Testis (tissue), 3 donors: ENCODE measurements around the gene TMEM233. TPM values are rescaled to one million over a fixed set of nuclear protein-coding genes. Genes with fewer than 3 reads are reported as not detected.

ENCODE experiments used
- DNase-seq: peaks from one replicate; pipeline ENCODE4 v3.0.0-alpha.2; 2019
- H3K27ac ChIP-seq, 2 donors: fragments of 200-600 bp; sonication (generic); one replicate each; pipeline ENCODE4 v1.5.1; 2019
- H3K27me3 ChIP-seq: fragments of 200-600 bp; sonication (generic); one replicate; pipeline ENCODE4 v1.5.1; 2019
- H3K36me3 ChIP-seq: fragments of 200-600 bp; sonication (generic); one replicate; pipeline ENCODE4 v1.5.1; 2017; ENCODE audit warnings: low read depth; ENCODE audit errors: missing control alignments
- H3K4me1 ChIP-seq: fragments of 200-600 bp; sonication (generic); one replicate; pipeline ENCODE4 v1.5.1; 2019
- H3K4me3 ChIP-seq, 2 donors: fragments of 200-600 bp; sonication (generic); one replicate each; pipeline ENCODE4 v1.5.1; 2017 to 2019
- H3K9me3 ChIP-seq: fragments of 200-600 bp; sonication (generic); one replicate; pipeline ENCODE4 v1.5.1; 2017
- POLR2A ChIP-seq: fragments of 450-650 bp; IDR thresholded peaks from one replicate; pipeline ENCODE4 v1.6.1; 2017; ENCODE audit warnings: antibody characterized with exemption, mild to moderate bottlenecking, moderate library complexity
- WGBS, 2 donors: methylation state at CpG; one replicate each; pipeline ENCODE4 v1.1.5; 2018; 5-methylcytosine and 5-hydroxymethylcytosine counted together
- intact Hi-C: fragments of 100-400 bp; cut with DNase I; formaldehyde crosslinking; loops from one replicate; pipeline ENCODE4 v1.15.1; 2023; ENCODE audit warnings: low total_unique reads
- polyA plus RNA-seq: library from polyadenylated mRNA; stranded (reverse); fragments of 350-450 nt; fragmentation: Illumina TruSeq; extraction: RNeasy Lipid Tissue Mini Kit (QIAGEN cat#74804); gene quantifications from one replicate; pipeline ENCODE4 v1.2.3, GENCODE V29; 2014; ENCODE audit warnings: low read depth, low replicate concordance; ENCODE audit not compliant: insufficient read depth
- total RNA-seq, 2 donors: library from RNA; depleted of rRNA; stranded (reverse); fragments of >200 nt; gene quantifications; one replicate each; pipeline ENCODE4 v1.2.3, GENCODE V29; 2016
- TF ChIP-seq, protein P1 (sequence below), 3 experiments: fragments of 450-650 bp in 2 of 3; fragments of 200-600 bp in 1 of 3; sonication (generic) in 1 of 3; IDR thresholded peaks; one replicate each; pipeline ENCODE4 v1.5.1; 2016 to 2019; ENCODE audit warnings: antibody characterized with exemption in 3 of 3, mild to moderate bottlenecking in 2 of 3, moderate library complexity in 1 of 3

The TMEM233 gene
- total and polyA plus RNA-seq, 3 donors from 2014 or later = 0.31 to 0.47 TPM; not detected in 1

DNA sequence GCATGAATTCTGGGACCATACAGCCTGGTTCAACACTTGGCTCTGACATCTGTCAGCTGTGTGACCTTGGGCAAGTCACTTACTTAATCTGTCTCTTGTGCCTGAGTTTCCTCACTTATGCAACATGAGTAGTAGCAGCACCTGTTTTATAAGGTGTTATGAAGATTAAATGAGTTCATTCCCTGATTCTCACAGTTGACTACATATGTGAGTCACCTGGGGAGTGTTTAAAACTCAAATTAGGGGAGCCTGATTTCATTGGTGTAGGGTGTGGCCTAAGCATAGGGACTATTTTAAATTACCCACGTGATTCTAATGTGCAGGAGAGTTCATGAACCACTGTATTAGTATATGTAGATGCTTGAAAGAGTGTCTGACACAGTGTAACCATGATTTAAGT lies 36.7 kb upstream of the TMEM233 start:
- intact Hi-C loops = no loop called here
- no peak for DNase-seq
- no peak overlapping the region for H3K27ac ChIP-seq
- no peak overlapping the region for H3K4me3 ChIP-seq
- H3K9me3 ChIP-seq = no peaks in the 10 kb centered on the region
- no peaks in the 10 kb centered on the region for H3K27me3 ChIP-seq
- H3K4me1 ChIP-seq = peaks cover 6% of the 10 kb centered on the region
- no peaks in the 10 kb centered on the region for H3K36me3 ChIP-seq
- no peak for TF ChIP-seq POLR2A
- TF ChIP-seq, protein P1, sequence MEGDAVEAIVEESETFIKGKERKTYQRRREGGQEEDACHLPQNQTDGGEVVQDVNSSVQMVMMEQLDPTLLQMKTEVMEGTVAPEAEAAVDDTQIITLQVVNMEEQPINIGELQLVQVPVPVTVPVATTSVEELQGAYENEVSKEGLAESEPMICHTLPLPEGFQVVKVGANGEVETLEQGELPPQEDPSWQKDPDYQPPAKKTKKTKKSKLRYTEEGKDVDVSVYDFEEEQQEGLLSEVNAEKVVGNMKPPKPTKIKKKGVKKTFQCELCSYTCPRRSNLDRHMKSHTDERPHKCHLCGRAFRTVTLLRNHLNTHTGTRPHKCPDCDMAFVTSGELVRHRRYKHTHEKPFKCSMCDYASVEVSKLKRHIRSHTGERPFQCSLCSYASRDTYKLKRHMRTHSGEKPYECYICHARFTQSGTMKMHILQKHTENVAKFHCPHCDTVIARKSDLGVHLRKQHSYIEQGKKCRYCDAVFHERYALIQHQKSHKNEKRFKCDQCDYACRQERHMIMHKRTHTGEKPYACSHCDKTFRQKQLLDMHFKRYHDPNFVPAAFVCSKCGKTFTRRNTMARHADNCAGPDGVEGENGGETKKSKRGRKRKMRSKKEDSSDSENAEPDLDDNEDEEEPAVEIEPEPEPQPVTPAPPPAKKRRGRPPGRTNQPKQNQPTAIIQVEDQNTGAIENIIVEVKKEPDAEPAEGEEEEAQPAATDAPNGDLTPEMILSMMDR (IDR thresholded peaks at IDR 0.05) = no peak
- WGBS, 2 donors = 50 to 57% methylated on average over 1 of the region's 1 CpG

DNA sequence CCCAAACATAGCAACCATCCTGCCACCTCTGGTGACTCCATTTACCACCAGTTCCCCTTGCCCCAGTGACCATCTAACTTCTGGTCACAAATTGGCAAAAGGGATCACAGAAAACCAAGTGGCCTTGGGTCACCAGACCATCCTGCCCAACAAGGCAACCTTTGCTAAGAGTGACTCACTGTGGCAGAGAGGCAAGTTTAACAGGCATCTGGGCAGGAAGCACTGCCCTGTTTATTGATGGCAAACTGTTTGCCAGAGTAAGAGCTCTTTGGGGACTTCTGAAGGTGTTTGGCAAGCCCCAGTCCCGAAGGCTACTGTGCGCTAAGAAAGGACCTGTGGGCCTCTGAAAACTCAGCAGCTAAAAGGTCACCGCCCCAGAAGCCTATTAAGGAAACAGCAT lies 28.2 kb upstream of the TMEM233 start:
- Histone ChIP-seq H3K9me3 (no peaks in the 10 kb centered on the region), H3K4me3 (no peak overlapping the region), H3K27me3 (no peaks in the 10 kb centered on the region), H3K4me1 (no peaks in the 10 kb centered on the region), H3K27ac (no peak overlapping the region), H3K36me3 (no peaks in the 10 kb centered on the region)
- WGBS, 2 donors = 93 to 96% methylated on average over 3 of the region's 3 CpGs
- TF ChIP-seq, protein P1 (IDR thresholded peaks at IDR 0.05) = no peak
- TF ChIP-seq POLR2A = no peak
- no peak for DNase-seq
- intact Hi-C loops = no loop called here

DNA sequence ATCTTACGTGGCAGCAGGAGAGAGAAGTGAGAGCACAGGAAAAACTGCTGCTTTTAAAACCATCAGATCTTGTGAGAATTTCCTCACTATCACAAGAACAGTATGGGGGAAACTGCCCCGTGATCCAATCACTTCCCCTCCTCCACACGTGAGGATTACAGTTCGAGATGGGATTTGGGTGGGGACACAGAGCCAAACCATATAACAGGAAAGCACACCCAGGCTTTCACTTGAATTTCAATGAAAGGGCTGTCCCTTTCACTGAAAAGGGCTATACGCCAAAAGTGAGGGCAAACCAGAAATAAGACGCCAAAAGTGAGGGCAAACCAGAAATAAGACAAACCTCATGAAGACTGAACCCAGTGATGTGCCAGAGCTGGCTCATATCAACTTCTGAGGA lies 22.8 kb upstream of the TMEM233 start:
- intact Hi-C loops = no loop called here
- no peaks in the 10 kb centered on the region for H3K27me3 ChIP-seq
- H3K36me3 ChIP-seq = no peaks in the 10 kb centered on the region
- H3K4me3 ChIP-seq = no peak overlapping the region
- H3K9me3 ChIP-seq = no peaks in the 10 kb centered on the region
- WGBS, 2 donors = 70 to 71% methylated on average over 6 of the region's 6 CpGs
- no peaks in the 10 kb centered on the region for H3K4me1 ChIP-seq
- no peak for TF ChIP-seq POLR2A
- TF ChIP-seq, protein P1 (IDR thresholded peaks at IDR 0.05) = no peak
- H3K27ac ChIP-seq = no peak overlapping the region
- no peak for DNase-seq

DNA sequence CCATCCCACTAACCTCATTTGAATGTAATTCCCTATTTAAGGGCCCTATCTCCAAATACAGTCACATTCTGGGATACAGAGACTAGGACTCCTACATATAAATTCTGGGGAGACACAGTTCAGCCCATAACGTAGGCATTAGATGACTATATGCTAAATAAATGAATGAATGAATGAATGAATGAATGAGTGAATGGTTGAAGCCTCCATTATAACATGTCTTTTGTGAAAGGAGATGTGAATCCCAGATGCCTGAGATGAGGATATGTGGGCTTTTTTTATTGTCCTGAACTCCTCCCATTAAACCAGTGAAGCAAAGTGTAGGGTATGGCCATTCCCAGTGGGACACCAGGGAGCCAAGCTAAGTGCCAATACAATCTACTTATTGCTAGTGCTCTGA lies 20.5 kb upstream of the TMEM233 start:
- DNase-seq = no peak
- no peaks in the 10 kb centered on the region for H3K36me3 ChIP-seq

DNA sequence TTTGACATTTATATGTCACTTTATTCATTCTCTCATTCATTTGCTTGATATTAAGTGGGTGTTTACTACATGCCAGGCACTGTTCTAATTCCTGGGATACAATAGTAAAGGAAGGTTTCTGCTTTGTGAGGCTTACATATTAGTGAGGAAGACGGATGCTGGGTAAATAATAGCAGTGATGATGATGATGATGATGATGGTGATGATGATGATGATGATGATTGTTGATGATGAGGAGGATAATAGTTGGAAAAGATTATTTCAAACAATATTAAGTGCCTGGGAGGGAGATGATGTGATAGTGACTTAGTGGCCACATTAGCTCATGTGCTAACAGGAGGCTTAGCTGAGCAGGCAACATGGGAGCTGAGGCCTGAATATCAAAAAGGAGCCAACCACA lies 19.3 kb upstream of the TMEM233 start:
- Histone ChIP-seq H3K27ac (no peak overlapping the region), H3K4me1 (no peaks in the 10 kb centered on the region), H3K4me3 (no peak overlapping the region), H3K9me3 (no peaks in the 10 kb centered on the region), H3K36me3 (no peaks in the 10 kb centered on the region), H3K27me3 (no peaks in the 10 kb centered on the region)
- intact Hi-C loops = no loop called here
- no peak for DNase-seq
- 87 to 100% methylated on average over 1 of the region's 1 CpG for WGBS, 2 donors
- TF ChIP-seq POLR2A = no peak
- TF ChIP-seq, protein P1 (IDR thresholded peaks at IDR 0.05) = no peak

More for the DNA sequence above, 20.5 kb upstream of the TMEM233 start:
- no peak overlapping the region for H3K4me3 ChIP-seq
- intact Hi-C loops = no loop called here
- WGBS, 2 donors = 86 to 88% methylated on average over 1 of the region's 1 CpG
- H3K9me3 ChIP-seq = no peaks in the 10 kb centered on the region
- TF ChIP-seq, protein P1 (IDR thresholded peaks at IDR 0.05) = no peak
- TF ChIP-seq POLR2A = no peak
- no peaks in the 10 kb centered on the region for H3K27me3 ChIP-seq
- no peaks in the 10 kb centered on the region for H3K4me1 ChIP-seq
- no peak overlapping the region for H3K27ac ChIP-seq
